DOHH2 (cell line): ENCODE data around the gene ZNRF3.

Experiments used
- CTCF ChIP-seq: fragments of 200-600 bp; sonication (generic); IDR thresholded peaks from one replicate; pipeline ENCODE4 v1.5.1; 2014; ENCODE audit warnings: antibody characterized with exemption, mild to moderate bottlenecking, low read depth, low read length; ENCODE audit not compliant: poor library complexity, severe bottlenecking
- EZH2phosphoT487 ChIP-seq: fragments of 200-600 bp; sonication (generic); IDR thresholded peaks from 2 replicates; pipeline ENCODE4 v1.6.1; 2017; ENCODE audit warnings: borderline replicate concordance, mild to moderate bottlenecking, antibody characterized with exemption, low read length, moderate library complexity, mixed read lengths

GRCh38 chr22:29062286-29062821, 179.0 kb downstream of the ZNRF3 start:
- no peak for TF ChIP-seq CTCF
- TF ChIP-seq EZH2phosphoT487, result no peak
